H4 (cell line): ENCODE measurements around the gene GTPBP6. TPM values are rescaled to one million over a fixed set of nuclear protein-coding genes. Genes with fewer than 3 reads are reported as not detected.
A peak's percentile ranks its signal among the peaks of the same experiment; 100 is the strongest.
"Not testable (repeated sequence)": the region's sequence is repeated elsewhere in the genome, so short reads cannot be mapped to it uniquely, and the experiment has no call there.

Experiments
- DNase-seq: peaks from one replicate; pipeline ENCODE4 v3.0.0-alpha.2; 2015; ENCODE audit warnings: low spot score
- total RNA-seq: library from RNA; depleted of rRNA; stranded (reverse); fragments of >200 nt; shearing (Covaris generic); gene quantifications from 2 replicates; pipeline ENCODE4 v1.2.3, GENCODE V29; 2014

GTPBP6 gene
- total RNA-seq, 1 experiment from 2014 or later = 40.2 TPM

DNA sequence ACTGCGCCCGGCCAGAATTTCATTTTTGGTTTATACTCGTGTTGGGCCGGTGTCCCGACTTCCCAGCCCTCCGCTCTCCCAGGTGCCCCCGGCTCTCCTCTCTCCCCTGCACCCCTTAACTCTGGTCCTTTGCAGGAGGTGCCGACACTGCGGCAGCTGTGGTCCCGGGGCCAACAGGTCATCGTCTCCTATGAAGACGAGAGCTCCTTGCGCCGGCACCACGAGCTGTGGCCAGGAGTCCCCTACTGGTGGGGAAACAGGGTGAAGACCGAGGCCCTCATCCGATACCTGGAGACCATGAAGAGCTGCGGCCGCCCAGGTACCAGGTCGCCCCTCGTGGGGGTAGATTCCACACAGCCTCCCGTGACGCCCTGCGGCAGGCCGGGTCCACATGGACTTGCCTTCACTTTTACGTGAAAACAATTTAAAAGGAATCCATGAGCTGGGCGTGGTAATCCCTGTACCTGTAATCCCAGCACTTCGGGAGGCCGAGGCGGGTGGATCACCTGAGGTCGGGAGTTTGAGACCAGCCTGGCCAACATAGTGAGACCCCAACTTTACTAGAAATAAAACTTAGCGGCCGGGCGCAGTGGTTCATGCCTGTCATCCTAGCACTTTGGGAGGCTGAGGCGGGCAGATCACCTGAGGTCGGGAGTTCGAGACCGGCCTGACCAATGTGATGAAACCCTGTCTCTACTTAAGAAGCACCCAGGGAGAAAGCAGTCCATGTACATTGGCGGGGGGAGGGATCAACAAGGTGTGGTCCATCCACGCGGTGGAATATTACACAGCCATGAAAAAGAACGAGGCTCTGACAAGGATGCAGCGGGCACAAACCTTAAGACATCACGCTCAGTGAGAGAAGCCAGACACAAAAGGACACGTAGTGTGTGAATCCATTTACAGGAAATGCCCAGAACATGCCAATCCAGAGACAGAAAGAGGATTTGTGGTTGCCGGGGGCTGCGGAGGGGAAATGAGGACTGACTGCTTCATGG is 25.4 kb downstream of the GTPBP6 start:
- no peak for DNase-seq

DNA sequence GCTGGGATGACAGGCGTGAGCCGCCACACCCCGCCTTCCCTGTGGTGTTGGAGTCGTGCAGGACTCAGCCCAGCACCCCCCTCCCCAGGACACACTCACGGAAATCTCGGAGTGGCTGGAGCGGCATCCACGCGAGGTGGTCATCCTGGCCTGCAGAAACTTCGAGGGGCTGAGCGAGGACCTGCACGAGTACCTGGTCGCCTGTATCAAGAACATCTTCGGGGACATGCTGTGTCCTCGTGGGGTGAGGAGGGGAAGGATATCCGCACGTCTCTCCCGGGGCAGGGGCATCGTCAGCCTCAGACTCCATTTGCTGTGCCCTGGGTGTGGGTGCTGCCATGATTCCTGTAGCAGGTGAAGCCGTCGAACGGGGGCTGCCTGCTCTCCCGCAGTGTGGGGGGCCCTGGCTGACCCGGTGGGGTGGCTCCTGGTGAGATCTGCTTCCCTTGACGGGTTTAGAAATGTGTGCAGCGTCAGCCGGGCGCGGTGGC is 27.1 kb downstream of the GTPBP6 start:
- DNase-seq = no peak

DNA sequence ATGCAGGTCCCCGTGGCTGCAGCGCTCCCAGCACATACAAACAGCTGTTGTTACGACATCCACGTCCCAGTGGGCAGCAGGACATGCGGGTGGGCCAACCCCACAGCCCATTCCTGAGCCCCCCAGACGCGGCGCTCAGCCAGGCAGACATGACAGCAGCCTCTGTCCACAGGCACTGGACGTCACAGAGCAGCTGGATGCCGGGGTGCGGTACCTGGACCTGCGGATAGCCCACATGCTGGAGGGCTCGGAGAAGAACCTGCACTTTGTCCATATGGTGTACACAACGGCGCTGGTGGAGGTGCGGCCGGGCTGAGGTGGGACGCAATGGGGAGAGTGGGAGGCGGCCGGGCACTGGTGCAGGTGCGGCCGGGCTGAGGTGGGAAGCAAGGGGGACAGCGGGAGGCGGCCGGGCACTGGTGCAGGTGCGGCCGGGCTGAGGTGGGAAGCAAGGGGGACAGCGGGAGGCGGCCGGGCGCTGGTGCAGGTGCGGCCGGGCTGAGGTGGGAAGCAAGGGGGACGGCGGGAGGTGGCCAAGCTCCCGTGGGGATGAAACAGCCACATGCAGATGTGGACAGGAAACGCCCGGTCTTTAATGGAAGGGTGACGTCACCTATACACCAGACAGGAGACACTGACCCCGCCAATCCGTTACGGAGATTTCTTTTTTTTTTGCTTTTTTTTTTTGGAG is 28.0 kb downstream of the GTPBP6 start:
- DNase-seq = no peak

DNA sequence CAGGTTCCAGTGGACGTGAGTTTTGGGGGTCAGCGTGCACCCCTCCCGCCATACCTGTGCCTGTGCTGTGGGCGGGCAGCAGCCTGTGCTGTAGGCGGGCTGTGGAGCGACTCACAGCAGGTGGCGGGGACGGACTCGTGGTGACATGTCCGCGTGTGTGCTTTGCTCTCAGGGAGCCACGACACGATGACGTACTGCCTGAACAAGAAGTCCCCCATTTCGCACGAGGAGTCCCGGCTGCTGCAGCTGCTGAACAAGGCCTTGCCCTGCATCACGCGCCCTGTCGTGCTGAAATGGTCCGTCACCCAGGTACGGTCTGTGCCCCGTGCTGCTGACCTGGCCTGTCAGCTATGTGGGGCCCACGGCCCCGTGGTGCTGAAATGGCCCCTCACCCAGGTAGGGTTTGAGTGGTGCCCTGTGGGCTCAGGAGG is 30.0 kb downstream of the GTPBP6 start:
- DNase-seq = no peak

DNA sequence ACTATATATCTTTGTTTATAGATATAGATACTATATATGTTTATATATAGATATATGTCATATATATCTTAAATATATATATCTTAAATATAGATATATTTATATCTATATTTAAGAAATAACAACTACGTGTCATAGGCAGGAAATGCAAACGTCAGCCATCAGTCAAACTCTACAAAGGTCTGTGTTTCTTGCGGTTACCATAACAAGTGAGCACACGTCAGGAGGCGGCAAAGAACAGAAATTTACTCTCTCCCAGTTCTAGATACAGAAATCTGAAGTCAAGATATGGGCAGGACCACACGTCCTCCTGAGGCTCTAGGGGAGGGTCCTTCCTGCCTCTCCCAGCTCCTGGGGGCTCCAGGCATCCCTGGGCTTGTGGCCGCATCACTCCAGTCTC is 30.9 kb downstream of the GTPBP6 start:
- DNase-seq = no peak

DNA sequence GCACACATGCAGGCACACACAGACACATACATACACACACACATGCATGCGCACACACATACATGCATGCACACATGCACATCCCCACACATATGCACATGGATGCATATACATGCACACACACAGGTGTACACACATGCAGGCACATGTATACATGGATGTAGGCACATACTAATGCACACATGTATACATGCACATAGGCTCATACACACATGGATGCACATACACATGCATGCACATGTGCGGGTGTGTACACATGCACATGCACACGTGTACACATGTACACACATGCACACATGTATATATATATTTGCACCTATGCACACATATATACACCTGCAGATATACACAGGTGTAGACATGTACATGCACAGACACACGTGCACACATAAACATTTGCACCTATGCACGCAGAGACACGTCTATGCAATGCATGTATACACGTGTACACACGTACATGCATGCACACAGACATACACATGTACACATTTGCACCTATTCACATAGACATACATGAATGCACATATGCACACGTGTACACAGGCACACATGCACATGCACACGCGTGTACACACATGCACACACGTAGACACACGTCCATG is 33.4 kb downstream of the GTPBP6 start:
- DNase-seq = no peak

GRCh38 chrX:283115-283845 is 35.3 kb downstream of the GTPBP6 start:
- peak; percentile 91 for DNase-seq

DNA sequence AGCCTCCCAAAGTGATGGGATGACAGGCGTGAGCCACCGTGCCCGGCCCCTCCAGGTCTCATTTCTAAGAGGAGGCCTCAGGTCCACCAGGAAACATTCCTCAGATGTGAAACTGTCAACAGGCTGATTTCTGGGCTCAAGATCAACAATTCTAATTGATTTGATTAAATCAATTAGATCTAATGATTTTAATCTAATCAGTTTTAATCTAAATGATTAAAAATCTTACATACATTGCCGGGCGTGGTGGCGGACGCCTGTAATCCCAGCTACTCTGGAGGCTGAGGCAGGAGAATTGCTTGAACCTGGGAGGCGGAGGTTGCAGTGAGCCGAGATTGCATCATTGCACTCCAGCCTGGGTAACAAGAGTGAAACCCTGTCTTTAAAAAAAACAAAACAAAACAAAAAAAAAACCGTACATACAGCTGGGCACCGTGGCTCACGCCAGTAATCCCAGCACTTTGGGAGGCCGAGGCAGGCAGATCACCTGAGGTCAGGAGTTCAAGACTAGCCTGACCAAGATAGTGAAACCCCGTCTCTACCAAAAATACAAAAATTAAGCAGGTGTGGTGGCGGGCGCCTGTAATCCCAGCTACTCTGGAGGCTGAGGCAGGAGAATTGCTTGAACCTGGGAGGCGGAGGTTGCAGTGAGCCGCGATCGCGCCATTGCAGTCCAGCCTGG is 36.5 kb downstream of the GTPBP6 start:
- not testable (repeated sequence) for DNase-seq

GRCh38 chrX:281166-281999 is 37.2 kb downstream of the GTPBP6 start, which contains the start of gene PLCXD1:
Gene PLCXD1 (plus strand): TSS chrX:281381. CDS start chrX:284188, 2,807 bp downstream.
- no peak for DNase-seq

DNA sequence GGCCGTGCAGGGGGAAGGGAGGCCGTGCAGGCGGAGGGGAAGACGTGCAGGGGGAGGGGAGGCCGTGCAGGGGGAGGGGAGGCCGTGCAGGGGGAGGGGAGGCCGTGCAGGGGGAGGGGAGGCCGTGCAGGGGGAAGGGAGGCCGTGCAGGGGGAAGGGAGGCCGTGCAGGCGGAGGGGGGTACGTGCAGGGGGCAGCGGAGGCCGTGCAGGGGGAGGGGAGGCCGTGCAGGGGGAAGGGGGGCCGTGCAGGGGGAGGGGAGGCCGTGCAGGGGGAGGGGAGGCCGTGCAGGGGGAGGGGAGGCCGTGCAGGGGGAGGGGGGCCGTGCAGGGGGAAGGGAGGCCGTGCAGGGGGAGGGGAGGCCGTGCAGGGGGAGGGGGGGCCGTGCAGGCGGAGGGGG is 37.9 kb downstream of the GTPBP6 start:
- DNase-seq = not testable (repeated sequence)

DNA sequence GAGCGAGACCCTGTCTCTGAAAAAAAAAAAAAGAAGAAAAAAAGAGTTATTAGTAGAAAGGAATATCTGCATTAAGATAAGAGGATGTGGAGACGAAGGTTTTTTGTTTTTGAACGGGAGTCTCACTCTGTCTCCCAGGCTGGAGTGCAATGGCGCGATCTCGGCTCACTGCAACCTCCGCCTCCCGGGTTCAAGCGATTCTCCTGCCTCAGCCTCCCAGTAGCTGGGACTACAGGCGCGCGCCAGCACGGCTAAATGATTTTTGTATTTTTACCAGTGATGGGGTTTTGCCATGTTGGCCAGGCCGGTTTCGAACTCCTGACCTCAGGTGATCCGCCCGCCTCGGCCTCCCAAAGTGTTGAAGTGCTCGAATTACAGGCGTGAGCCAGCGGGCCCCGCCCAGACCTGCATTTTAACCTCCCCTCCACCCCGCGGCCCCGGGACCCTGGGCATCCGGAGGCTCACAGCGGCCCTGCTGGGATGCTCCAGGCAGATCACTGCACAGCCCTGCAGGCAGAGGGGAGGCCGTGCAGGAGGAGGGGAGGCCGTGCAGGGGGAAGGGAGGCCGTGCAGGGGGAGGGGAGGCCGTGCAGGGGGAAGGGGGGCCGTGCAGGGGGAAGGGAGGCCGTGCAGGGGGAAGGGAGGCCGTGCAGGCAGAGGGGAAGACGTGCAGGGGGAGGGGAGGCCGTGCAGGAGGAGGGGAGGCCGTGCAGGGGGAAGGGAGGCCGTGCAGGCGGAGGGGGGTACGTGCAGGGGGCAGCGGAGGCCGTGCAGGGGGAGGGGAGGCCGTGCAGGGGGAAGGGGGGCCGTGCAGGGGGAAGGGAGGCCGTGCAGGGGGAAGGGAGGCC is 38.6 kb downstream of the GTPBP6 start:
- DNase-seq = not testable (repeated sequence)

DNA sequence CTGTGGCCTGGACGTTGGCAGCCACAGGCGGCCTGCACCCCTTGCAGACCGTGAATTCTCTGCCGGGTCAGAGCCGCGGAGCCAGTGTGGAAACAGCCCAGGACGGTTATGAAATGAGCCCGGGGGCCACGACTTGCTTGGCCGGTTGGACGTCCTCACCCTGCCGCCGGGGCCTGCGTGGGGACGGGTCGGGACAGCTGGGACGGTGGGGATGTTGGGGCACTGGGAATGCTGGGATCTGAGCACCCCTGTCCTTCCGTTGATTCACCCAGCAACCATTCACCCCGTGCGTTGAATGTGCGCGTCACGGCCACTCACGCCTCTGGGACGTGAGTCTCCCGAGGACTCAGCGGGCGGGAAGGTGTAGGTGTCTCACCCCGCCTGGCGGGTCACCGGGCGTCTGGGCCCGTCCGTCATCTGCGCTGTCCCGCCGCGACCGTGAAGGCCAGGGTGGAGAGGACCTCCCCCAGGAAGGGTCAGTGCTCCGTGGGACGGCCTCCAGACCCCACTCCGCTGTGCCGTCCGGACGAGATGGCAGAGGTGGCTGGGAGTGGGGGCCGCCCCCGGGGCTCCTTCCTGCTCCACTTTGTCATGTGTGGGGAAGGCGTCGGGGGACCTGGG is 41.9 kb downstream of the GTPBP6 start:
- DNase-seq = no peak

- DNase-seq = no peak
Observed at GRCh38 chrX:275967-276580, 42.5 kb downstream of the GTPBP6 start.

DNA sequence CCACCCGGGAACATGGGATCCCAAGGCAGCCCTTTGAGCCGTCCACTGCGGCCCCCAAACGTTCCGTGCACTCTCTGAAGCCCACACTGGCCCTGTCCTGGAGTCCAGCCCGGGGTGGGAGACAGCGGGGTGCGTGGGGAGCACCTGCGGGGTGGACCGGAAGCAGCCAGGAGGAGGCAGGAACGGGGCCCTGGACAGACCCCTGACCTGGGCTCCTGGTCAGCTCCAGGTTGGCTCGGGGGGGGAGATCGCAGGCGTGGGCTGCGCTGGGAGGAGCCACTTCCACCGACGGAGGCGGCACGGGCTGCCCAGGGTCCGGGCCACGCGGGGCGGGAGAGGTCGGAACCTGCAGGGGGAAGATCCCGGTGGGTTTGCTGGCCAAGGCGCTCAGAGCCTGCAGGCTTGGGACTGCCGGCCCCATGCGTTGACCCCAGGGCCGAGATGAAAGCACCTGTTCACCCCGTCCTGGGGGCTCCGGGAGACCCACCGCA is 43.1 kb downstream of the GTPBP6 start:
- no peak for DNase-seq

DNA sequence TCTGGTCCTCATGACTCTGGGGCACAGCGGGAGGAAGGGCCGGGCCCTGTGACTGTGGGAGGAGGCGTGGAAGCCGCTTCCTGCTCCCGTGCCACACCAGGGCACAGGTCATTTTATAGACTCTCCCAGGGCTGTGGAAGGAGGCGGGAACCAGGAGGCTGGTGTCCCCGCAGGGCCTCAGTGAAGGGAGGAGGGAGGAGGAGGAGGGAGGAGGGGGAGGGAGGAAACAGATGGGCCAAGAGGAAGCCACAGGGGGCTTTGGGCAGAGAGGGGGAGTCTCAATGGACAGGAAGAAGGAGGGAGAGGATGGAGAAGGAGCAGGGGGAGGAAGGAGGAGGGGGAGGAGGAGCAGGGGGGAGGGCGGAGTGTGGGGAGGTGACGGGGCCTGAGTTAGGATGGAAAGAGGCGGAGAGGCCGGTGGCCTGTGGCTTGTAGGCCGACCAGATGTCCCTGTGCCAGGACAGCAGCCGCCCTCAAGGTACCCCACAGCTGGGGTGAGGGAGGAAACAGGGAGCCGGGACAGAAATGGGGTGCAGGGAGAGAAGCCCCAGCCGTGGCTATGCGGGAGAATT is 43.6 kb downstream of the GTPBP6 start:
- DNase-seq = no peak

- no peak for DNase-seq
Observed at GRCh38 chrX:270848-271367, 47.7 kb downstream of the GTPBP6 start.

GRCh38 chrX:267771-268261 is 50.8 kb downstream of the GTPBP6 start:
- no peak for DNase-seq
